Keratinocyte (primary cell): ENCODE data around the gene TNS3. TPM values are rescaled to one million over a fixed set of nuclear protein-coding genes. Genes with fewer than 3 reads are reported as not detected.

Experiments
- DNase-seq: peaks from one replicate; pipeline ENCODE4 v3.0.0-alpha.2; 2011; ENCODE audit warnings: low read depth, missing footprints, low spot score
- FAIRE-seq: peaks from 2 replicates; lab custom pipeline; 2011; peaks lifted over from hg19 to GRCh38; lab: Jason Lieb, UNC
- H2AFZ ChIP-seq: 2 replicates; pipeline ENCODE4 v1.6.0; 2012; ENCODE audit warnings: low read length, control low read depth, inconsistent platforms; ENCODE audit not compliant: control insufficient read depth
- H3K27ac ChIP-seq: 2 replicates; pipeline ENCODE4 v1.5.1; 2011; ENCODE audit warnings: low read length; ENCODE audit not compliant: control insufficient read depth, insufficient read depth
- H3K27me3 ChIP-seq: 3 replicates; pipeline ENCODE4 v1.6.0; 2011; ENCODE audit warnings: low read length; ENCODE audit not compliant: control insufficient read depth, insufficient read depth; ENCODE audit errors: extremely low read depth
- H3K36me3 ChIP-seq, 2 experiments: 2 replicates in 1 of 2; 3 replicates in 1 of 2; pipeline ENCODE4 v1.5.1; 2011; ENCODE audit warnings: low read length in 2 of 2, mild to moderate bottlenecking in 1 of 2; ENCODE audit not compliant: control insufficient read depth in 2 of 2, insufficient read depth in 2 of 2; ENCODE audit errors: extremely low read depth in 1 of 2
- H3K4me1 ChIP-seq: 3 replicates; pipeline ENCODE4 v1.5.1; 2011; ENCODE audit warnings: low read length; ENCODE audit not compliant: control insufficient read depth, insufficient read depth; ENCODE audit errors: extremely low read depth
- H3K4me2 ChIP-seq: 3 replicates; pipeline ENCODE4 v1.6.0; 2011; ENCODE audit warnings: low read depth, low read length; ENCODE audit not compliant: control insufficient read depth, insufficient read depth; ENCODE audit errors: extremely low read depth
- H3K4me3 ChIP-seq, 3 experiments: fragments of 200-600 bp in 1 of 3; sonication (generic) in 1 of 3; 2 replicates in 2 of 3; 3 replicates in 1 of 3; pipeline ENCODE4 v1.5.1; 2011 to 2016; ENCODE audit warnings: low read length in 3 of 3, mild to moderate bottlenecking in 3 of 3, control low read depth in 2 of 3, inconsistent platforms in 1 of 3, low read depth in 1 of 3, mixed read lengths in 1 of 3, mixed run types in 1 of 3, moderate library complexity in 1 of 3; ENCODE audit not compliant: control insufficient read depth in 2 of 3, insufficient read depth in 2 of 3; ENCODE audit errors: extremely low read depth in 1 of 3
- H3K79me2 ChIP-seq: 2 replicates; pipeline ENCODE4 v1.6.0; 2012; ENCODE audit warnings: low read length; ENCODE audit not compliant: control insufficient read depth, insufficient read depth
- H3K9ac ChIP-seq: 3 replicates; pipeline ENCODE4 v1.6.0; 2011; ENCODE audit warnings: low read length; ENCODE audit not compliant: control insufficient read depth, insufficient read depth; ENCODE audit errors: extremely low read depth
- H3K9me1 ChIP-seq: 3 replicates; pipeline ENCODE4 v1.6.0; 2011; ENCODE audit warnings: low read length; ENCODE audit not compliant: control insufficient read depth, insufficient read depth; ENCODE audit errors: extremely low read depth
- H3K9me3 ChIP-seq: 2 replicates; pipeline ENCODE4 v1.5.1; 2012; ENCODE audit warnings: low read depth, low read length; ENCODE audit not compliant: control insufficient read depth
- H4K20me1 ChIP-seq: 3 replicates; pipeline ENCODE4 v1.6.0; 2011; ENCODE audit warnings: low read length; ENCODE audit not compliant: control insufficient read depth, insufficient read depth; ENCODE audit errors: extremely low read depth
- CTCF ChIP-seq, 3 experiments: IDR thresholded peaks in 1 of 3; conservative IDR thresholded peaks in 1 of 3; optimal IDR thresholded peaks in 1 of 3; 2 replicates in 2 of 3; 3 replicates in 1 of 3; pipeline versions ENCODE3 to v1.5.1; 2011; ENCODE audit warnings: low read length in 3 of 3, mild to moderate bottlenecking in 3 of 3, moderate library complexity in 2 of 3, control low read depth in 1 of 3, inconsistent platforms in 1 of 3; ENCODE audit not compliant: insufficient read depth in 2 of 3; ENCODE audit errors: extremely low read depth in 1 of 3
- EZH2 ChIP-seq: IDR thresholded peaks from one replicate; pipeline ENCODE4 v1.6.1; 2012; ENCODE audit warnings: inconsistent platforms, mild to moderate bottlenecking, low read length, moderate library complexity
- dilution Hi-C: fragments of 300-500 bp; cut with MboI; formaldehyde crosslinking; loops from one replicate; pipeline ENCODE4 v1.7.0; 2020; ENCODE audit warnings: low sequenced_read_pairs; ENCODE audit not compliant: extremely low pct_ligation_motif_present
- polyA plus RNA-seq, 5 experiments: library from polyadenylated mRNA; depleted of rRNA in 3 of 5; stranded (reverse) in 3 of 5; stranded (forward) in 1 of 5; unstranded in 1 of 5; fragments of >200 nt; gene quantifications; 1 replicate in 1 of 5; 2 replicates in 3 of 5; 3 replicates in 1 of 5; pipeline versions ENCODE4 v1.2.1 to v1.2.3, GENCODE V29; 2011 to 2012; ENCODE audit warnings: missing spikeins in 2 of 5, low read depth in 1 of 5, low replicate concordance in 1 of 5

TNS3 gene
- polyA plus RNA-seq, 1 donor (not counting 4 experiments of a cell fraction or from before 2014, with no cell fraction given) = 3.9 TPM

- Histone ChIP-seq H3K36me3 (no peaks in the 10 kb centered on the region), H3K9ac (no peak overlapping the region), H3K9me3 (no peaks in the 10 kb centered on the region), H2AFZ (no peak overlapping the region), H3K4me2 (no peak overlapping the region), H3K9me1 (no peaks in the 10 kb centered on the region), H3K79me2 (no peaks in the 10 kb centered on the region), H4K20me1 (no peaks in the 10 kb centered on the region), H3K4me1 (no peaks in the 10 kb centered on the region), H3K27ac (no peak overlapping the region), H3K27me3 (peaks cover 5% of the 10 kb centered on the region), H3K4me3 (no peak overlapping the region)
- dilution Hi-C loops = no loop called here
- TF ChIP-seq EZH2 (no peak), CTCF (optimal IDR thresholded peaks at IDR 0.05 in 1 of 3, IDR thresholded peaks at IDR 0.05 in 1 of 3, conservative IDR thresholded peaks at IDR 0.05 in 1 of 3; ENCODE audit: extremely low read depth in 1 of 3, insufficient read depth in 2 of 3, low read length in 3 of 3) (no peak)
- DNase-seq (no peak), FAIRE-seq (no peak)
Measured at GRCh38 chr7:47520406-47520805, 61.5 kb downstream of the TNS3 start.

GRCh38 chr7:47518827-47519226, 63.1 kb downstream of the TNS3 start:
- no peak overlapping the region for H2AFZ ChIP-seq
- H3K79me2 ChIP-seq = no peaks in the 10 kb centered on the region
- no peak overlapping the region for H3K9ac ChIP-seq
- no peak for FAIRE-seq
- no peaks in the 10 kb centered on the region for H3K9me1 ChIP-seq
- no peaks in the 10 kb centered on the region for H3K36me3 ChIP-seq
- no peak for DNase-seq
- no peak overlapping the region for H3K27ac ChIP-seq
- TF ChIP-seq EZH2 (no peak), CTCF (optimal IDR thresholded peaks at IDR 0.05 in 1 of 3, IDR thresholded peaks at IDR 0.05 in 1 of 3, conservative IDR thresholded peaks at IDR 0.05 in 1 of 3; ENCODE audit: extremely low read depth in 1 of 3, insufficient read depth in 2 of 3, low read length in 3 of 3) (no peak)
- H3K4me2 ChIP-seq = no peak overlapping the region
- H3K9me3 ChIP-seq = no peaks in the 10 kb centered on the region
- no peaks in the 10 kb centered on the region for H3K4me1 ChIP-seq
- H3K4me3 ChIP-seq = no peak overlapping the region
- H4K20me1 ChIP-seq = no peaks in the 10 kb centered on the region
- H3K27me3 ChIP-seq = peaks cover 5% of the 10 kb centered on the region
- dilution Hi-C loops = no loop called here
